Common myeloid progenitor, CD34-positive (primary cell): Measurements from ENCODE around the gene ZFYVE9.

Experiments used
- CTCF ChIA-PET: fragments of 350-600 bp; sonication (Branson Sonifier 250); formaldehyde crosslinking; loops from one replicate; lab custom pipeline; 2021; ENCODE audit warnings: antibody characterized with exemption; lab: Charles Lee
- POLR2A ChIA-PET: fragments of 350-600 bp; sonication (Branson Sonifier 250); formaldehyde crosslinking; loops from one replicate; lab custom pipeline; 2021; ENCODE audit warnings: antibody characterized with exemption; lab: Charles Lee
- DNase-seq, 3 donors: peaks; one replicate each; pipeline versions ENCODE4 v3.0.0 to v3.0.0-alpha.2; 2013
- H3K27ac ChIP-seq, 2 experiments: 1 replicate in 1 of 2; 2 replicates in 1 of 2; pipeline ENCODE4 v1.7.0; 2013; ENCODE audit warnings: inconsistent platforms in 2 of 2, low read length in 2 of 2, mild to moderate bottlenecking in 2 of 2, low read depth in 1 of 2, moderate library complexity in 1 of 2; ENCODE audit not compliant: severe bottlenecking in 2 of 2, insufficient read depth in 1 of 2, poor library complexity in 1 of 2
- H3K27me3 ChIP-seq, 5 experiments: replicated peaks in 2 of 5; 1 replicate in 3 of 5; 2 replicates in 2 of 5; pipeline versions ENCODE4 v1.6.1 to v1.7.0; 2013; ENCODE audit warnings: low read length in 4 of 5, mild to moderate bottlenecking in 2 of 5, moderate library complexity in 2 of 5, inconsistent platforms in 1 of 5; ENCODE audit not compliant: insufficient read depth in 5 of 5, control insufficient read depth in 4 of 5
- H3K36me3 ChIP-seq, 4 experiments: 1 replicate in 2 of 4; 2 replicates in 2 of 4; pipeline versions ENCODE4 v1.6.1 to v1.7.0; 2013; ENCODE audit warnings: low read length in 3 of 4, control low read depth in 1 of 4, mild to moderate bottlenecking in 1 of 4; ENCODE audit not compliant: control insufficient read depth in 4 of 4, insufficient read depth in 4 of 4
- H3K4me1 ChIP-seq, 4 experiments: 1 replicate in 3 of 4; 2 replicates in 1 of 4; pipeline versions ENCODE4 v1.6.1 to v1.7.1; 2013; ENCODE audit warnings: low read length in 3 of 4, mild to moderate bottlenecking in 3 of 4, control low read depth in 1 of 4, inconsistent platforms in 1 of 4, moderate library complexity in 1 of 4; ENCODE audit not compliant: control insufficient read depth in 4 of 4, insufficient read depth in 4 of 4; ENCODE audit errors: control extremely low read depth in 1 of 4
- H3K4me3 ChIP-seq, 7 experiments: 1 replicate in 4 of 7; 2 replicates in 3 of 7; pipeline versions ENCODE4 v1.5.1 to v1.7.0; 2013; ENCODE audit warnings: mild to moderate bottlenecking in 7 of 7, low read length in 6 of 7, moderate library complexity in 6 of 7, inconsistent platforms in 2 of 7, low read depth in 2 of 7, control low read depth in 1 of 7; ENCODE audit not compliant: insufficient read depth in 4 of 7, control insufficient read depth in 1 of 7; ENCODE audit errors: extremely low read depth in 1 of 7
- H3K9me3 ChIP-seq, 5 experiments: 1 replicate in 4 of 5; 2 replicates in 1 of 5; pipeline versions ENCODE4 v1.6.1 to v1.7.1; 2013; ENCODE audit warnings: low read length in 4 of 5, mild to moderate bottlenecking in 2 of 5, inconsistent platforms in 1 of 5, low read depth in 1 of 5, moderate library complexity in 1 of 5; ENCODE audit not compliant: control insufficient read depth in 4 of 5, insufficient read depth in 2 of 5; ENCODE audit errors: control extremely low read depth in 1 of 5
- WGBS: methylation state at CpG from one replicate; pipeline ENCODE4 v1.1.5; 2013; ENCODE audit not compliant: insufficient coverage; 5-methylcytosine and 5-hydroxymethylcytosine counted together

The ZFYVE9 gene

DNA sequence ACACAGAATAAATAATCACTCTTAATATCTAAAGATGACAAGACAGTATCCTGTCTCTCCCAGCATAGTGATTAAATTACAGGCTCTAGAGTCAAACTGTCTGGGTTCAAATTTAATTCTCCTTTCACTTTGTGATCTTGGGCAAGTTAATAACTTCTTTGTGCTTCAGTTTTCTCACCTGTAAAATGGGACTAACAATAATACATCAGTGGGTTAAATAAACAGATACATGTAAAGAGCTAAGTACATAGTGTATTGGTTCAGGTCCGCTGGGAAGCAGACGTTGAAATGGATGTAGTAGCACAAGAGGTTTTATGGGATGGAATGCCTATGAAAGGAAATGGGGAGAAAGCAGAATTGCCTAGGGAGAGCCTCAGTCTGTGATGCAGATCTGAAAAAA is 10.7 kb downstream of the ZFYVE9 start:
- no peaks in the 10 kb centered on the region for H3K9me3 ChIP-seq
- POLR2A ChIA-PET: no interaction called here
- no peaks in the 10 kb centered on the region for H3K4me1 ChIP-seq
- no peaks in the 10 kb centered on the region for H3K27me3 ChIP-seq
- H3K4me3 ChIP-seq: no peak overlapping the region
- H3K27ac ChIP-seq: no peak overlapping the region
- WGBS: 95% methylated on average over 2 of the region's 2 CpGs
- no peaks in the 10 kb centered on the region for H3K36me3 ChIP-seq
- no peak for DNase-seq
- CTCF ChIA-PET: interaction anchor here (1.4 to 1.6 kb wide), 2 partner anchors 13 to 142 kb away, joined by 3 to 6 read pairs; no protein-coding TSS in a partner anchor

DNA sequence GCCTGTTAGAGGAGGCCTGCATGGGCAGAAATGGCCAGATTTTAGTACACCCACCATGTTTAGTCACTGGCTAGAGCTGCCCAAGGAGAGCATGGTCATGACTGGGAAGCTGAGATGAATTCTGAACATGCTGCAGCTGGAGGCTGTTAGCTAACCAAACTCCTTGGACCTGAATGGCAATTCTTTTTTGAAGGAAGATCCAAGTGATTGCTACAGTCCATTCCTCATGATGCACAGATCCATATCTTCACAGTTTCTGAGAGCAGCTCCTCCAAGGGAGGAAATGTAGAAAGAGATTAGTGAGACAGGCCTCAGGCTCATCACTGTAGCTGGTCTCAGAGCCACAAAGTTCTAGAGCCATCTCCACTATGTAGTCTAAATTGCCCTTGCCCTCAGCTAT is 11.1 kb downstream of the ZFYVE9 start:
- CTCF ChIA-PET: interaction anchor here (1.6 kb wide), 1 partner anchor 13 kb away, joined by 6 read pairs; no protein-coding TSS in a partner anchor

DNA sequence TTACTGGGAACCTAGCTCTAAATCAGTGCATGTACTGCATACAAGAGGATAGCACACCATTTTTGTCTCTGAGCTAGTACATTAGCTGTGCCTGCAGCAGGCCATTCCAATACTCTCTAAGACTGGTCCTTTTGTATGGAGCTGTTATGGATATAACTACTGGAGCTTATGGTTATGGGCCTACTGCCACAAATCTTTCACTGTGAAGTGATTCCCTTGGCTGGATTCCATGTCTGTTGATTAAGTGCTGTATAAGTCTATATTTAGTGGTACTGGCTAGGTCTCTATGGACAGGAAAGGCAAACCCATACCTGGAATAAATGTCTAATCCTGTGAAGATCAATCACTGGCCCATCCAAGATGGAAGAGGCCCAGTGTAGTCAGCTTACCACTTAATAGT is 12.0 kb downstream of the ZFYVE9 start:
- no peak overlapping the region for H3K27ac ChIP-seq
- no peak for DNase-seq
- CTCF ChIA-PET: interaction anchor here (1.6 kb wide), 1 partner anchor 14 kb away, joined by 6 read pairs; no protein-coding TSS in a partner anchor
- H3K4me1 ChIP-seq: no peaks in the 10 kb centered on the region
- peaks cover 0 to 3% (median 0%) of the 10 kb centered on the region in 5 experiments for H3K9me3 ChIP-seq
- POLR2A ChIA-PET: no interaction called here
- no peaks in the 10 kb centered on the region for H3K36me3 ChIP-seq
- H3K27me3 ChIP-seq: no peaks in the 10 kb centered on the region
- no peak overlapping the region for H3K4me3 ChIP-seq

More for the DNA sequence above, 11.1 kb downstream of the ZFYVE9 start:
- Histone ChIP-seq H3K9me3 (peaks cover 0 to under 1% (median 0%) of the 10 kb centered on the region in 5 experiments), H3K27me3 (no peaks in the 10 kb centered on the region), H3K36me3 (no peaks in the 10 kb centered on the region), H3K4me3 (no peak overlapping the region), H3K27ac (no peak overlapping the region), H3K4me1 (no peaks in the 10 kb centered on the region)
- POLR2A ChIA-PET: no interaction called here
- DNase-seq: no peak

DNA sequence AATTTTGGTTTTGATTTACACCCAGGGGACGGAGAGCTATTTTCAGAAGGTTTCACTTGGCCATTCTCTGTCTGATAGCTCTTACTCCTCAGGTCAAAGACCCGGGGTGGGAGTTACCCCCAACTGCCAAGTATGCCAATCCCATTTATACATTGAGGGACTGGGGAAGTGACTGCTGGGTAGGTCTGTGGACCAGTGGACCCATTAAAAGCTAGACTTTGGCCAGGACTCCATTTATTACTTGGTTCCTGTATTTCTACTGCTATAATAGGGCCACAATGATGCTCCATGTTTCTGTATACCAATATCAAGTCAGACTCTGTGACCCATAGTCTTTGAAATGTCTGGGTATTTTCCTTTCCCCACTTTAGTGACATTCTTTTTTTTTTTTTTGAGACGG is 14.6 kb downstream of the ZFYVE9 start:
- Histone ChIP-seq H3K27ac (no peak overlapping the region), H3K36me3 (no peaks in the 10 kb centered on the region), H3K4me3 (no peak overlapping the region), H3K4me1 (no peaks in the 10 kb centered on the region), H3K9me3 (peaks cover 0 to 3% (median 0%) of the 10 kb centered on the region in 5 experiments), H3K27me3 (no peaks in the 10 kb centered on the region)
- ChIA-PET CTCF (no interaction called here), POLR2A (no interaction called here)
- no peak for DNase-seq
- WGBS: 83% methylated on average over 2 of the region's 3 CpGs

DNA sequence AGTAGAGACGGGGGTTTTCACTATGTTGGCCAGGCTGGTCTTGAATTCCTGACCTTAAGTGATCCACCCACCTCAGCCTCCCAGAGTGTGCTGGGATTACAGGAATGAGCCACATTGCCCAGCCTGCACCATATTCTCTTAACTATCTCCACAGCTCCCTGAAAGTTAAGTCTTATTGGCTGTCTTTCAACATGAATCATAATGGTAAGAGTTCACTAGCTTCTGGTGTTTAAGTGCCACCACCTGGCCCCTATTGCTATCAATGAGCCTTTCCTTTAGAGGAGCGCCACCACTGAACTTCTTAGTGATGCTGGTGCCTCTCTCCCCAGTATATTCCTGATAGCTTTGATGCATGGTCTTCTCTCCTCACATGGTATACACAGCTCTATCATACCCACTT is 15.7 kb downstream of the ZFYVE9 start:
- DNase-seq: no peak
- H3K36me3 ChIP-seq: no peaks in the 10 kb centered on the region
- peaks cover 0 to 3% (median 0%) of the 10 kb centered on the region in 5 experiments for H3K9me3 ChIP-seq
- no peaks in the 10 kb centered on the region for H3K4me1 ChIP-seq
- ChIA-PET POLR2A (no interaction called here), CTCF (no interaction called here)
- peaks cover 0 to 2% (median 0%) of the 10 kb centered on the region in 5 experiments for H3K27me3 ChIP-seq
- no peak overlapping the region for H3K4me3 ChIP-seq
- 100% methylated on average over 2 of the region's 2 CpGs for WGBS
- no peak overlapping the region for H3K27ac ChIP-seq

DNA sequence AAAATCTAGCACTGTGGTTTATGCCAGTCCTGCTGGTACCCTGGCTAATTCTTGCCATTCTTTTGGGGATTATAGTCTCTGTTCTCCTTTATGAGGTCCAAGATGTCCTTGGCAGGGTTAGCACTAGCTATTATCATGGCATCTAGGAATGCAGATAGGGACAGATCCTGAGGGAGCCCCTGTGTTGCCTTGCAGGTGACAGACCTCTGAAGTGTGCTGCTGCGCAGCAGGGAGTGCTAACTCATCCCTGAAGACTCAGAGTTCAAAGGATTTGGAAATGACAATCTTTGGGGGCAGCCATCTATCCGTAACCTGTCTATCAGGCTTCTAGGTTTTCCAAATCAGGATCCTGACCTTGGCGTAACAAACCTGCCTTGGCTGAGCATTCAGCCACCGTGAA is 16.3 kb downstream of the ZFYVE9 start:
- DNase-seq: no peak
- ChIA-PET POLR2A (no interaction called here), CTCF (no interaction called here)
- peaks cover 0 to 2% (median 0%) of the 10 kb centered on the region in 5 experiments for H3K27me3 ChIP-seq
- H3K4me1 ChIP-seq: no peaks in the 10 kb centered on the region
- no peaks in the 10 kb centered on the region for H3K36me3 ChIP-seq
- no peak overlapping the region for H3K4me3 ChIP-seq
- H3K27ac ChIP-seq: no peak overlapping the region
- WGBS: 100% methylated on average over 4 of the region's 4 CpGs
- H3K9me3 ChIP-seq: peaks cover 0 to 3% (median 0%) of the 10 kb centered on the region in 5 experiments

DNA sequence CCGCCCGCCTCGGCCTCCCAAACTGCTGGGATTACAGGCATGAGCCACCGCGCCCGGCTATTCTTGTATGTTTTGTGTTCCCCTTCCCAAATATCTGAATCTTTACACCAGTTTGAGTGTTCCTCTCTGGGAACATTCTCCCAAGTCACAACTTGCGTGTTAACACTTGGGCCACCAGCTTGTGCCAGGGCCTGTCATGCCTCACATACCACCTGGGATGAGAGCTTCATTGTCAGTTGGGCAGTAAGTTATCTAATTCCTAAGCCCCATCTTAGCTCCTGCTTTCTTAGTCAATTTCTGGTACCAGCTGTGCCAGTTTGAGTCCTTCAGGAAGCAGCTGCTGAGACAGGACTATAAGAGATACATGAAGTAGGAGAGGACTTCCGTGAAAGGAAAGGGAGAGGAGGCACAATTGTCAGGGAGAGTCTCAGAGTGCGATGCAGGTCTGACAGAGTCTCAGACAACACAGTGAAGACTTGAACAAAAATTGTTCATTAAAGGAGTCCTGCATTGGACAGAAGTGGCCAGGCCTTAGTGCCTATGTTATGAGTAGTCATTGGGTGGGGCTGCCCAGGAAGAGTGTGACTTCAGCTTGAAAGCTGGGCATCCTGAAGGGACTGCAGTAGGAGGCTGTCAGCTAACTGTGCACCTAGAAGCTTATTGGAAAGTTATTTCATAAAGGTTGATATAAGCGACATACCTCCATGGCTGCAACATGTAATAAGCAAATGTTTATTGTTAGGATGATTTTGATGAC is 17.3 kb downstream of the ZFYVE9 start:
- H3K4me1 ChIP-seq: no peaks in the 10 kb centered on the region
- 99% methylated on average over 9 of the region's 10 CpGs for WGBS
- no peak overlapping the region for H3K4me3 ChIP-seq
- CTCF ChIA-PET: no interaction called here
- DNase-seq: no peak
- H3K27me3 ChIP-seq: peaks cover 0 to 2% (median 0%) of the 10 kb centered on the region in 5 experiments
- no peak overlapping the region for H3K27ac ChIP-seq
- H3K36me3 ChIP-seq: no peaks in the 10 kb centered on the region
- POLR2A ChIA-PET: no interaction called here
- H3K9me3 ChIP-seq: peaks cover 0 to 3% (median 0%) of the 10 kb centered on the region in 5 experiments
